Suprapubic skin (tissue), 4 donors: ENCODE measurements around the gene TBXAS1. TPM values are rescaled to one million over a fixed set of nuclear protein-coding genes. Genes with fewer than 3 reads are reported as not detected.
"Not testable (repeated sequence)": the region's sequence is repeated elsewhere in the genome, so short reads cannot be mapped to it uniquely, and the experiment has no call there.

ENCODE experiments used
- DNase-seq, 2 donors: peaks; one replicate each; pipeline ENCODE4 v3.0.0-alpha.2; 2019; ENCODE audit warnings: low spot score in 2 of 2
- H3K27ac ChIP-seq: fragments of 200-600 bp; sonication (generic); one replicate; pipeline ENCODE4 v1.5.1; 2019
- H3K27me3 ChIP-seq: fragments of 200-600 bp; sonication (generic); one replicate; pipeline ENCODE4 v1.5.1; 2019
- H3K36me3 ChIP-seq: fragments of 200-600 bp; sonication (generic); one replicate; pipeline ENCODE4 v1.5.1; 2019
- H3K4me1 ChIP-seq: fragments of 200-600 bp; sonication (generic); one replicate; pipeline ENCODE4 v1.5.1; 2019
- H3K4me3 ChIP-seq: fragments of 200-600 bp; sonication (generic); one replicate; pipeline ENCODE4 v1.5.1; 2019; ENCODE audit warnings: mild to moderate bottlenecking
- H3K9me3 ChIP-seq: fragments of 200-600 bp; sonication (generic); one replicate; pipeline ENCODE4 v1.5.1; 2019
- CTCF ChIP-seq, 2 donors: fragments of 200-600 bp in 1 of 2; fragments of 450-650 bp in 1 of 2; sonication (generic) in 1 of 2; IDR thresholded peaks; one replicate each; pipeline ENCODE4 v1.5.1; 2016 to 2019; ENCODE audit warnings: antibody characterized with exemption in 2 of 2, mild to moderate bottlenecking in 1 of 2, moderate library complexity in 1 of 2
- EP300 ChIP-seq: sonication (generic); formaldehyde crosslinking; IDR thresholded peaks from one replicate; pipeline ENCODE4 v1.6.1; 2017; ENCODE audit warnings: antibody characterized with exemption
- POLR2A ChIP-seq, 2 donors: fragments of 450-650 bp; IDR thresholded peaks; one replicate each; pipeline ENCODE4 v1.6.1; 2017; ENCODE audit warnings: antibody characterized with exemption in 2 of 2, mild to moderate bottlenecking in 2 of 2, moderate library complexity in 2 of 2
- POLR2AphosphoS5 ChIP-seq, 3 donors: sonication (generic); formaldehyde crosslinking; IDR thresholded peaks; one replicate each; pipeline ENCODE4 v1.6.1; 2017; ENCODE audit warnings: antibody characterized with exemption in 3 of 3
- WGBS: methylation state at CpG from one replicate; pipeline ENCODE4 v1.1.5; 2018; 5-methylcytosine and 5-hydroxymethylcytosine counted together
- total RNA-seq, 4 donors: library from RNA; depleted of rRNA; stranded (reverse); fragments of >200 nt; gene quantifications; one replicate each; pipeline ENCODE4 v1.1.0, GENCODE V29; 2016

The TBXAS1 gene
- total RNA-seq, 4 donors from 2014 or later, result 1.4 to 2.4 (median 2.1) TPM

GRCh38 chr7:139838276-139838675 lies 9.2 kb downstream of the TBXAS1 start:
- no peak overlapping the region for H3K27ac ChIP-seq
- DNase-seq, result no peak
- H3K4me3 ChIP-seq, result no peak overlapping the region
- H3K36me3 ChIP-seq, result no peaks in the 10 kb centered on the region
- TF ChIP-seq EP300 (no peak), POLR2AphosphoS5 (IDR thresholded peaks at IDR 0.05) (no peak), POLR2A (IDR thresholded peaks at IDR 0.05) (no peak), CTCF (IDR thresholded peaks at IDR 0.05) (no peak)
- H3K9me3 ChIP-seq, result no peaks in the 10 kb centered on the region
- WGBS, result 86% methylated on average over 1 of the region's 1 CpG
- no peaks in the 10 kb centered on the region for H3K4me1 ChIP-seq
- no peaks in the 10 kb centered on the region for H3K27me3 ChIP-seq

- no peak for TF ChIP-seq POLR2A (IDR thresholded peaks at IDR 0.05)
- no peak for TF ChIP-seq POLR2AphosphoS5 (IDR thresholded peaks at IDR 0.05)
- TF ChIP-seq CTCF (IDR thresholded peaks at IDR 0.05), result no peak
- no peak for TF ChIP-seq EP300
- H3K4me3 ChIP-seq, result no peak overlapping the region
- no peaks in the 10 kb centered on the region for H3K27me3 ChIP-seq
- no peak overlapping the region for H3K27ac ChIP-seq
- 52% methylated on average over 6 of the region's 6 CpGs for WGBS
- no peaks in the 10 kb centered on the region for H3K36me3 ChIP-seq
- H3K4me1 ChIP-seq, result no peaks in the 10 kb centered on the region
- H3K9me3 ChIP-seq, result no peaks in the 10 kb centered on the region
- DNase-seq, result no peak
Observed at GRCh38 chr7:139838876-139839275, 9.8 kb downstream of the TBXAS1 start.

DNA sequence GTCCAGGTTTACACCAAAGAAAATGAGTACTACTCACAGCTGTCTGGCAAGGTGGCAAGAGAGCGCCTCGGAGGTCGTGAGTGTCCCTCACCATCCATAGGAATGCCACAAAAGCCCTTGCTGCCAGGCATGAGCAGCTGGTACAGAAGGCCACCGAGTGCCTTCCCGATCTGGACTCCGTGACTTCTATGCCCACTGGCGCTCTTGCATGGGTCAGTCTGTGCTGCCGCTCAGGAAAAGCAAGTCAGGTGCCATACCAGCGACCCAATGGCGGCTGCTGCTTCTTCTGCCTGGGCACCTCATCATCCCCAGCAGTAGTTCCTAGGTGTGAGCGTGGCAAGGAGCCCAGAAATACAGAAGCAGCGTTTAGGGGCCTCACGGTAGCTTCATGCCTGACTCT lies 11.7 kb downstream of the TBXAS1 start:
- Histone ChIP-seq H3K27ac (no peak overlapping the region), H3K4me3 (no peak overlapping the region), H3K36me3 (no peaks in the 10 kb centered on the region), H3K9me3 (no peaks in the 10 kb centered on the region), H3K4me1 (peaks cover 11% of the 10 kb centered on the region), H3K27me3 (no peaks in the 10 kb centered on the region)
- WGBS, result 98% methylated on average over 13 of the region's 13 CpGs
- no peak for DNase-seq
- TF ChIP-seq EP300 (no peak), CTCF (IDR thresholded peaks at IDR 0.05) (no peak), POLR2AphosphoS5 (IDR thresholded peaks at IDR 0.05) (no peak), POLR2A (IDR thresholded peaks at IDR 0.05) (no peak)

DNA sequence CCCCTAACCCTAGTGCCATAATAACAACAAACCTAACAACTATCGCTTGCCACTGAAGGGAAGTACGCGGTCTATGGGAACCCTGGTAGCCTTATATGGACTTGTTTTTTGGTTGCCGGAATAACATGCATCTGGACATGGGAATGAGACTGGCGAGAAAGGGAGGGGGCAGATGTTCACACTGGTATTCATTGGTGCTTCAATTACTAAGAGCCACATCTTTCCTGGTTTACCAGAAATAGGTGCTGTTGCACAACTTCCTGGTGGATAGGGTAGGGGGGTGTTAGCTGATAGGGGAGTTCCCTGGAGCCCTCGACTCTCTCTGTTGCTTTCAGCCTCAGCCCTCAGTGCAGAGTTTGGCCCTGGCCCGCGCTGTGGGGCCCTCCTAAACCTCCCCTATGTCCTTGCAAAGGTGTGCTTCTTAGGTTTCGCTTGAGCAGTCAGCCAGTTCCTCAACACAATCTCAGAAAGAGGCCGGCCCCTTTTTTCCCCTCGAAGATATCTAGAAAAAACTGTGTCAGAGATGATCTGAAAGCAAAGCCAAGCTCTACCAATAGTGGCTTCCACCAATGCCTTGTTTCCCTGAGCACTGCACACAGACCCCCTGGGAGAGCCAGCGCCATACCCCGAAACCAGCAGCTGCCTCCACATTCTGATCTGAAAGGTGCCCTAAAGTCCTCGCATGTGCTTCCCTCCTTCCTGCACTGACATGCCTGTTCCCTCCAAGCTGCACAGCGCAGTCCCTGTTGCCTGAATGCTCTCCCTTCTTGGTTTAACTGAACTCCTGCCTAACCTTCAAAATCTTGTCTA lies 13.5 kb downstream of the TBXAS1 start:
- TF ChIP-seq POLR2AphosphoS5 (IDR thresholded peaks at IDR 0.05) (no peak), EP300 (no peak), POLR2A (IDR thresholded peaks at IDR 0.05) (no peak), CTCF (IDR thresholded peaks at IDR 0.05) (no peak)
- no peaks in the 10 kb centered on the region for H3K27me3 ChIP-seq
- no peaks in the 10 kb centered on the region for H3K9me3 ChIP-seq
- no peak for DNase-seq
- WGBS, result 73% methylated on average over 15 of the region's 15 CpGs
- H3K27ac ChIP-seq, result no peak overlapping the region
- H3K4me1 ChIP-seq, result peaks cover 11% of the 10 kb centered on the region
- no peaks in the 10 kb centered on the region for H3K36me3 ChIP-seq
- no peak overlapping the region for H3K4me3 ChIP-seq

DNA sequence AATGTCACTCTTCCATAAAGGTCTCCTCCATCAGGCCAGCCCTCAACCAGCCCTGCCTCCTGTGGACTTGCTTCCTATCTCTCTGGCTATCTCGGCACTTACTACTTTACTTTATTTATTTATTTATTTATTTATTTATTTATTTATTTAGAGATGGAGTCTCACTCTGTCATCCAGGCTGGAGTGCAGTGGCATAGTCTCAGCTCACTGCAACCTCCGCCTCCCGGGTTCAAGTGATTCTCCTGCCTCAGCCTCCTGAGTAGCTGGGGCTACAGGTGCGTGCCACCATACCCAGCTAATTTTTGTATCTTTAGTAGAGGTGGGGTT lies 14.1 kb downstream of the TBXAS1 start:
- 96% methylated on average over 4 of the region's 4 CpGs for WGBS
- peaks cover 11% of the 10 kb centered on the region for H3K4me1 ChIP-seq
- H3K27ac ChIP-seq, result not testable (repeated sequence)

More for the DNA sequence above, 14.1 kb downstream of the TBXAS1 start:
- not testable (repeated sequence) for DNase-seq, H3K4me3 ChIP-seq, H3K9me3 ChIP-seq, H3K36me3 ChIP-seq, H3K27me3 ChIP-seq
